A549 (cell line): ENCODE measurements around the gene CFAP99.

Source experiments
- TP53 ChIP-seq: fragments of 250-450 bp; sonication (Bioruptor Pico); IDR thresholded peaks from 2 replicates; pipeline ENCODE4 v1.5.0; 2021; ENCODE audit warnings: mild to moderate bottlenecking, moderate library complexity
- TF ChIP-seq, protein P1 (sequence below): fragments of 200-600 bp; sonication (generic); IDR thresholded peaks from 2 replicates; pipeline ENCODE4 v1.6.1; 2016; ENCODE audit warnings: antibody characterized with exemption, mild to moderate bottlenecking, moderate library complexity

- TF ChIP-seq TP53 (CRISPR knock-in tag) = no peak
- TF ChIP-seq, protein P1, sequence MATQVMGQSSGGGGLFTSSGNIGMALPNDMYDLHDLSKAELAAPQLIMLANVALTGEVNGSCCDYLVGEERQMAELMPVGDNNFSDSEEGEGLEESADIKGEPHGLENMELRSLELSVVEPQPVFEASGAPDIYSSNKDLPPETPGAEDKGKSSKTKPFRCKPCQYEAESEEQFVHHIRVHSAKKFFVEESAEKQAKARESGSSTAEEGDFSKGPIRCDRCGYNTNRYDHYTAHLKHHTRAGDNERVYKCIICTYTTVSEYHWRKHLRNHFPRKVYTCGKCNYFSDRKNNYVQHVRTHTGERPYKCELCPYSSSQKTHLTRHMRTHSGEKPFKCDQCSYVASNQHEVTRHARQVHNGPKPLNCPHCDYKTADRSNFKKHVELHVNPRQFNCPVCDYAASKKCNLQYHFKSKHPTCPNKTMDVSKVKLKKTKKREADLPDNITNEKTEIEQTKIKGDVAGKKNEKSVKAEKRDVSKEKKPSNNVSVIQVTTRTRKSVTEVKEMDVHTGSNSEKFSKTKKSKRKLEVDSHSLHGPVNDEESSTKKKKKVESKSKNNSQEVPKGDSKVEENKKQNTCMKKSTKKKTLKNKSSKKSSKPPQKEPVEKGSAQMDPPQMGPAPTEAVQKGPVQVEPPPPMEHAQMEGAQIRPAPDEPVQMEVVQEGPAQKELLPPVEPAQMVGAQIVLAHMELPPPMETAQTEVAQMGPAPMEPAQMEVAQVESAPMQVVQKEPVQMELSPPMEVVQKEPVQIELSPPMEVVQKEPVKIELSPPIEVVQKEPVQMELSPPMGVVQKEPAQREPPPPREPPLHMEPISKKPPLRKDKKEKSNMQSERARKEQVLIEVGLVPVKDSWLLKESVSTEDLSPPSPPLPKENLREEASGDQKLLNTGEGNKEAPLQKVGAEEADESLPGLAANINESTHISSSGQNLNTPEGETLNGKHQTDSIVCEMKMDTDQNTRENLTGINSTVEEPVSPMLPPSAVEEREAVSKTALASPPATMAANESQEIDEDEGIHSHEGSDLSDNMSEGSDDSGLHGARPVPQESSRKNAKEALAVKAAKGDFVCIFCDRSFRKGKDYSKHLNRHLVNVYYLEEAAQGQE = no peak
These were observed 21.0 kb upstream of the CFAP99 start for GRCh38 chr4:2397596-2398379.
